Neuronal stem cell (in vitro differentiated cells): Measurements from ENCODE around the gene POPDC2.

Source experiments
- DNase-seq: peaks from one replicate; pipeline ENCODE4 v3.0.0-alpha.2; 2013; ENCODE audit warnings: low spot score
- H2AFZ ChIP-seq: one replicate; pipeline ENCODE4 v1.6.1; 2013; ENCODE audit warnings: mild to moderate bottlenecking, low read length, inconsistent platforms
- H2AK5ac ChIP-seq: 2 replicates; pipeline ENCODE4 v1.6.1; 2013; ENCODE audit warnings: low read depth, mild to moderate bottlenecking, inconsistent platforms, low read length, moderate library complexity, mixed read lengths
- H2BK120ac ChIP-seq: 2 replicates; pipeline ENCODE4 v1.6.1; 2013; ENCODE audit warnings: low read depth, mild to moderate bottlenecking, inconsistent platforms, low read length, moderate library complexity, mixed read lengths
- H2BK12ac ChIP-seq: one replicate; pipeline ENCODE4 v1.6.1; 2013; ENCODE audit warnings: low read length, inconsistent platforms
- H2BK15ac ChIP-seq: 2 replicates; pipeline ENCODE4 v1.6.1; 2013; ENCODE audit warnings: mild to moderate bottlenecking, low read length, inconsistent platforms, mixed read lengths
- H2BK5ac ChIP-seq: one replicate; pipeline ENCODE4 v1.6.1; 2013; ENCODE audit warnings: inconsistent platforms, mild to moderate bottlenecking, low read length, moderate library complexity
- H3K14ac ChIP-seq: one replicate; pipeline ENCODE4 v1.6.1; 2013; ENCODE audit warnings: low read length, inconsistent platforms
- H3K18ac ChIP-seq: 2 replicates; pipeline ENCODE4 v1.6.1; 2013; ENCODE audit warnings: low read length, inconsistent platforms
- H3K23ac ChIP-seq: 2 replicates; pipeline ENCODE4 v1.6.1; 2013; ENCODE audit warnings: low read depth, mild to moderate bottlenecking, mixed read lengths, low read length, inconsistent platforms; ENCODE audit not compliant: poor library complexity
- H3K27ac ChIP-seq: replicated peaks from 3 replicates; pipeline ENCODE4 v1.5.1; 2013; ENCODE audit warnings: low read length, inconsistent platforms
- H3K27me3 ChIP-seq, 3 experiments: 2 replicates each; pipeline ENCODE4 v1.6.1; 2013; ENCODE audit warnings: low read length in 3 of 3, mild to moderate bottlenecking in 2 of 3, inconsistent platforms in 1 of 3, low read depth in 1 of 3, mixed read lengths in 1 of 3, moderate library complexity in 1 of 3; ENCODE audit not compliant: control insufficient read depth in 3 of 3, insufficient read depth in 3 of 3
- H3K36me3 ChIP-seq, 2 donors: replicated peaks in 1 of 2; 2 replicates each; pipeline ENCODE4 v1.6.1; 2013; ENCODE audit warnings: low read length in 2 of 2; ENCODE audit not compliant: control insufficient read depth in 2 of 2, insufficient read depth in 2 of 2
- H3K4ac ChIP-seq: 2 replicates; pipeline ENCODE4 v1.6.1; 2013; ENCODE audit warnings: inconsistent platforms, mild to moderate bottlenecking, low read length, moderate library complexity
- H3K4me1 ChIP-seq, 2 donors: 1 replicate in 1 of 2; 2 replicates in 1 of 2; pipeline ENCODE4 v1.6.1; 2013; ENCODE audit warnings: low read length in 2 of 2, low read depth in 1 of 2; ENCODE audit not compliant: control insufficient read depth in 2 of 2, insufficient read depth in 1 of 2
- H3K4me2 ChIP-seq: one replicate; pipeline ENCODE4 v1.6.1; 2013; ENCODE audit warnings: mild to moderate bottlenecking, low read length, inconsistent platforms; ENCODE audit not compliant: insufficient read depth, poor library complexity, severe bottlenecking
- H3K4me3 ChIP-seq, 2 donors: 2 replicates each; pipeline ENCODE4 v1.5.1; 2013; ENCODE audit warnings: low read length in 2 of 2, mild to moderate bottlenecking in 2 of 2, inconsistent platforms in 1 of 2, moderate library complexity in 1 of 2
- H3K79me1 ChIP-seq: one replicate; pipeline ENCODE4 v1.6.1; 2013; ENCODE audit warnings: low read depth, mild to moderate bottlenecking, inconsistent platforms, low read length, moderate library complexity
- H3K9ac ChIP-seq: one replicate; pipeline ENCODE4 v1.6.1; 2013; ENCODE audit warnings: mild to moderate bottlenecking, low read depth, low read length, inconsistent platforms; ENCODE audit not compliant: poor library complexity
- H3K9me3 ChIP-seq, 2 donors: replicated peaks in 1 of 2; 2 replicates each; pipeline versions ENCODE3 to v1.6.1; 2013; ENCODE audit warnings: low read length in 2 of 2, mild to moderate bottlenecking in 2 of 2, inconsistent platforms in 1 of 2, low read depth in 1 of 2, mixed read lengths in 1 of 2, moderate library complexity in 1 of 2; ENCODE audit not compliant: control insufficient read depth in 2 of 2, insufficient read depth in 1 of 2
- H4K8ac ChIP-seq: one replicate; pipeline ENCODE4 v1.6.1; 2013; ENCODE audit warnings: low read depth, mild to moderate bottlenecking, inconsistent platforms, low read length, moderate library complexity
- H4K91ac ChIP-seq: one replicate; pipeline ENCODE4 v1.6.1; 2013; ENCODE audit warnings: low read length, low read depth, mild to moderate bottlenecking, inconsistent platforms; ENCODE audit not compliant: poor library complexity
- WGBS, 2 donors: extraction: QIAGEN DNeasy Blood & Tissue Kit; methylation state at CpG; one replicate each; pipeline ENCODE4 v1.1.7; 2013; ENCODE audit warnings: missing lambda C conversion rate in 2 of 2, mixed read lengths in 1 of 2; ENCODE audit not compliant: insufficient read length in 2 of 2, insufficient replicate concordance in 1 of 2; ENCODE audit errors: extremely low coverage in 2 of 2; 5-methylcytosine and 5-hydroxymethylcytosine counted together

Gene POPDC2

DNA sequence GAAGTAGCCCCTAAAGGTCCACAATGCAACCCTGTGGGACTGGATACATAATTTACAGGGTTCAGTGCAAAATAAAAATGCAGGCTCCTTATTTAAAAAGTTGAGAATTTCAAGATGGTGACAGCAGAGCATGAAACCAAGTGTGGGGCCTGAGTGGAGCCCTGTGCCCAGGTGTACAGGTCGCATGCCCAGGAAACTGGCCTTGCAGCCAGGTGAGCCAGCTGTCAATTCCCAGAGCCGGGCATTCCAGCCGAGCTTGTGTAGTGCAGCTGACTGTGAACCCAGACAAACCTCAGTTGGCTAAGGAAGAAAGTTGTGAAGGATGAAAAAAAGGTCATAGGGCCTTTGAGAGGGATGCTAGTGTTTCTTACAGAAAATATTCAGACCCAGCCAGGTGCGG is 27.6 kb downstream of the POPDC2 start:
- H3K9me3 ChIP-seq, result no peaks in the 10 kb centered on the region
- no CpG with 5 or more reads among the region's 4 CpGs for WGBS, 2 donors
- H4K8ac ChIP-seq, result no peak overlapping the region

GRCh38 chr3:119632216-119632615 is 28.2 kb downstream of the POPDC2 start:
- H3K4ac ChIP-seq, result no peak overlapping the region
- H3K9ac ChIP-seq, result no peak overlapping the region
- no peak overlapping the region for H3K14ac ChIP-seq
- H2AK5ac ChIP-seq, result no peak overlapping the region
- H3K4me3 ChIP-seq, result no peak overlapping the region
- WGBS, 2 donors, result no CpG with 5 or more reads among the region's 4 CpGs
- H3K4me2 ChIP-seq, result no peak overlapping the region
- H3K4me1 ChIP-seq, result peaks cover 0 to 5% of the 10 kb centered on the region in 2 donors
- no peak overlapping the region for H3K27ac ChIP-seq
- no peak overlapping the region for H3K23ac ChIP-seq
- H3K27me3 ChIP-seq, result no peaks in the 10 kb centered on the region
- H2BK15ac ChIP-seq, result no peak overlapping the region
- DNase-seq, result no peak
- H4K8ac ChIP-seq, result no peak overlapping the region
- H3K79me1 ChIP-seq, result no peaks in the 10 kb centered on the region
- no peaks in the 10 kb centered on the region for H3K36me3 ChIP-seq
- no peaks in the 10 kb centered on the region for H3K9me3 ChIP-seq
- no peak overlapping the region for H2BK5ac ChIP-seq
- no peak overlapping the region for H3K18ac ChIP-seq
- H2BK12ac ChIP-seq, result no peak overlapping the region
- H2BK120ac ChIP-seq, result no peak overlapping the region
- H2AFZ ChIP-seq, result no peak overlapping the region
- H4K91ac ChIP-seq, result no peak overlapping the region

More for the DNA sequence above, 27.6 kb downstream of the POPDC2 start:
- Histone ChIP-seq H3K4ac (no peak overlapping the region), H3K27me3 (no peaks in the 10 kb centered on the region), H2AK5ac (no peak overlapping the region), H3K4me1 (peaks cover 0 to 1% of the 10 kb centered on the region in 2 donors), H3K4me3 (no peak overlapping the region), H3K18ac (no peak overlapping the region), H3K4me2 (no peak overlapping the region), H2BK5ac (no peak overlapping the region), H4K91ac (no peak overlapping the region), H3K36me3 (no peaks in the 10 kb centered on the region), H3K14ac (no peak overlapping the region), H3K27ac (no peak overlapping the region), H2AFZ (no peak overlapping the region), H3K23ac (no peak overlapping the region), H3K79me1 (no peaks in the 10 kb centered on the region), H2BK15ac (no peak overlapping the region), H3K9ac (no peak overlapping the region), H2BK12ac (no peak overlapping the region), H2BK120ac (no peak overlapping the region)
- no peak for DNase-seq

- no peak overlapping the region for H2AK5ac ChIP-seq
- H3K4me3 ChIP-seq, result no peak overlapping the region
- H2AFZ ChIP-seq, result no peak overlapping the region
- H3K14ac ChIP-seq, result no peak overlapping the region
- H4K8ac ChIP-seq, result no peak overlapping the region
- no peaks in the 10 kb centered on the region for H3K36me3 ChIP-seq
- H4K91ac ChIP-seq, result no peak overlapping the region
- no peak overlapping the region for H3K4me2 ChIP-seq
- DNase-seq, result no peak
- no peak overlapping the region for H2BK12ac ChIP-seq
- WGBS, 2 donors, result no CpG with 5 or more reads among the region's 3 CpGs
- no peak overlapping the region for H2BK5ac ChIP-seq
- no peak overlapping the region for H3K4ac ChIP-seq
- no peak overlapping the region for H3K27ac ChIP-seq
- no peak overlapping the region for H3K18ac ChIP-seq
- H2BK15ac ChIP-seq, result no peak overlapping the region
- H3K27me3 ChIP-seq, result no peaks in the 10 kb centered on the region
- H2BK120ac ChIP-seq, result no peak overlapping the region
- H3K79me1 ChIP-seq, result no peaks in the 10 kb centered on the region
- no peak overlapping the region for H3K9ac ChIP-seq
- no peak overlapping the region for H3K23ac ChIP-seq
- peaks cover 0 to 5% of the 10 kb centered on the region in 2 donors for H3K4me1 ChIP-seq
- H3K9me3 ChIP-seq, result no peaks in the 10 kb centered on the region
Observed at GRCh38 chr3:119631516-119631915, 28.9 kb downstream of the POPDC2 start.

DNA sequence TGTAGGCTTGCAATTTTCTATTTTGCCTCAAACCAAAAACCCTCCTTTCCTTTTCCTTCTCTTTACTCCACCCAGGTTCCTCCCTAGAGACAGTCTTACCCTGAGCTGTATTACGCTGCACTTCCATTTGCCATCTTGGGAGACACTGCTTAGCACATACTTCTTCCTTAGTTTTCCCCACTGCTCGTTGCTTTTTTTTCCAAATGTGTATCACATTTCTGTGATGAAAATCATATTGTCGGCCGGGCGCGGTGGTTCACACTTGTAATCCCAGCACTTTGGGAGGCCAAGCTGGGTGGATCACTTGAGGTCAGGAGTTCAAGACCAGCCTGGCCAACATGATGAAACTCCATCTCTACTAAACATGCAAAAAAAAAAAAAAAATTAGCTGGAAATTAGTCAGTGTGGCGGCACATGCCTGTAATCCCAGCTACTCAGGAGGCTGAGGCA is 29.5 kb downstream of the POPDC2 start:
- no CpG with 5 or more reads among the region's 7 CpGs for WGBS, 2 donors
- Histone ChIP-seq H2BK120ac (no peak overlapping the region), H2BK15ac (no peak overlapping the region), H3K36me3 (no peaks in the 10 kb centered on the region), H3K14ac (no peak overlapping the region), H4K91ac (no peak overlapping the region), H3K4me2 (no peak overlapping the region), H2BK5ac (no peak overlapping the region), H3K27ac (no peak overlapping the region), H3K27me3 (no peaks in the 10 kb centered on the region), H2BK12ac (no peak overlapping the region), H3K18ac (no peak overlapping the region), H3K23ac (no peak overlapping the region), H3K79me1 (no peaks in the 10 kb centered on the region), H3K9me3 (no peaks in the 10 kb centered on the region), H3K9ac (no peak overlapping the region), H3K4me3 (no peak overlapping the region), H2AK5ac (no peak overlapping the region), H3K4ac (no peak overlapping the region), H4K8ac (no peak overlapping the region), H3K4me1 (peaks cover 3 to 9% of the 10 kb centered on the region in 2 donors), H2AFZ (no peak overlapping the region)
- no peak for DNase-seq
